ENCODE results near the gene AQP1. TPM values are rescaled to one million over a fixed set of nuclear protein-coding genes. Genes with fewer than 3 reads are reported as not detected.

Gene AQP1
- total and polyA plus RNA-seq, 2 of the 13 experiments (the other 11 are each of a cell fraction or from before 2014, with no cell fraction given) = not detected

- TF ChIP-seq ZNF362 (CRISPR knock-in tag; IDR thresholded peaks at IDR 0.05; ENCODE audit: borderline replicate concordance) (no peak), KDM3A (CRISPR knock-in tag; IDR thresholded peaks at IDR 0.05; ENCODE audit: low read depth) (no peak), ZNF766 (CRISPR knock-in tag; IDR thresholded peaks at IDR 0.05; ENCODE audit: borderline replicate concordance) (no peak), RFX5 (IDR thresholded peaks at IDR 0.05; ENCODE audit: low read depth, low read length) (no peak), CBFB (CRISPR knock-in tag; IDR thresholded peaks at IDR 0.05) (no peak), KDM5A (IDR thresholded peaks at IDR 0.05; ENCODE audit: borderline replicate concordance, low read length) (no peak)
Observed at GRCh38 chr7:30935569-30935877, 23.9 kb downstream of the AQP1 start (continued).

GRCh38 chr7:30936650-30937245, 25.1 kb downstream of the AQP1 start:
- Histone ChIP-seq H3K9ac (ENCODE audit: insufficient read depth, low read depth, low read length) (no peak overlapping the region), H3K79me2 (ENCODE audit: insufficient read depth, low read length) (no peaks in the 10 kb centered on the region), H3K27me3 (ENCODE audit: control insufficient read depth in 1 of 2, insufficient read depth in 2 of 2, low read length in 2 of 2) (peaks cover 4 to 12% of the 10 kb centered on the region in 2 experiments; a peak in 4 of 5 replicates), H2AFZ (ENCODE audit: low read length) (no peak overlapping the region), H4K20me1 (ENCODE audit: insufficient read depth, low read length) (no peaks in the 10 kb centered on the region), H3K4me2 (ENCODE audit: low read depth, low read length) (no peak overlapping the region), H3K27ac (ENCODE audit: extremely low read length, insufficient read depth, low read length) (no peak overlapping the region), H3K4me3 (replicated peaks in 1 of 3; ENCODE audit: insufficient read depth in 1 of 3, low read depth in 2 of 3, low read length in 3 of 3) (no peak overlapping the region), H3K36me3 (replicated peaks in 1 of 2; ENCODE audit: control insufficient read depth in 1 of 2, insufficient read depth in 2 of 2, low read length in 2 of 2) (no peaks in the 10 kb centered on the region), H3K9me3 (ENCODE audit: low read length) (no peaks in the 10 kb centered on the region), H3K4me1 (ENCODE audit: insufficient read depth, low read length) (no peaks in the 10 kb centered on the region)
- FAIRE-seq = no peak
- in situ Hi-C loops (cut with HindIII; ENCODE audit: extremely low pct_ligation_motif_present, low pct_unique_long_range_greater_than_20kb) (no loop called here), intact Hi-C loops (cut with micrococcal nuclease; ENCODE audit: unreplicated experiment) (no loop called here)
- no peak for DNase-seq (ENCODE audit: low spot score)
- no peak for TF ChIP-seq ESRRA (CRISPR knock-in tag; IDR thresholded peaks at IDR 0.05; ENCODE audit: low read depth)
- no peak for TF ChIP-seq ZNF383 (CRISPR knock-in tag; IDR thresholded peaks at IDR 0.05; ENCODE audit: borderline replicate concordance)
- no peak for TF ChIP-seq UBTF (CRISPR knock-in tag; IDR thresholded peaks at IDR 0.05)
- no peak for TF ChIP-seq ZNF496 (CRISPR knock-in tag; IDR thresholded peaks at IDR 0.05; ENCODE audit: insufficient replicate concordance)
- TF ChIP-seq ZNF382 (CRISPR knock-in tag; IDR thresholded peaks at IDR 0.05; ENCODE audit: borderline replicate concordance) = no peak
- TF ChIP-seq TCF7 (IDR thresholded peaks at IDR 0.05; ENCODE audit: low read depth) = no peak
- no TSS peak for BruUV-seq (replicated peaks)
- CTCF ChIA-PET (ENCODE audit: low intra/inter-chr PET ratio, low total read pairs) = no interaction called here
- POLR2A ChIA-PET = no interaction called here
- ATAC-seq = no peak
